Vagina (tissue), 2 donors: ENCODE results near the gene FKBP15.

ENCODE experiments used
- CTCF ChIP-seq, 3 experiments: fragments of 450-650 bp in 2 of 3; fragments of 200-600 bp in 1 of 3; sonication (generic) in 1 of 3; IDR thresholded peaks; one replicate each; pipeline ENCODE4 v1.5.1; 2017 to 2019; ENCODE audit warnings: antibody characterized with exemption in 3 of 3, mild to moderate bottlenecking in 2 of 3, moderate library complexity in 2 of 3
- POLR2A ChIP-seq, 2 donors: fragments of 450-650 bp; IDR thresholded peaks; one replicate each; pipeline ENCODE4 v1.6.1; 2017; ENCODE audit warnings: antibody characterized with exemption in 2 of 2, mild to moderate bottlenecking in 2 of 2, moderate library complexity in 2 of 2
- POLR2AphosphoS5 ChIP-seq, 2 donors: sonication (generic); formaldehyde crosslinking; IDR thresholded peaks; one replicate each; pipeline ENCODE4 v1.9.0; 2017; ENCODE audit warnings: antibody characterized with exemption in 2 of 2, mild to moderate bottlenecking in 2 of 2, low read depth in 1 of 2; ENCODE audit not compliant: insufficient read depth in 1 of 2

- TF ChIP-seq CTCF (IDR thresholded peaks at IDR 0.05) (no peak), POLR2A (IDR thresholded peaks at IDR 0.05) (no peak), POLR2AphosphoS5 (IDR thresholded peaks at IDR 0.05; ENCODE audit: insufficient read depth in 1 of 2, low read depth in 1 of 2) (no peak)
Measured at GRCh38 chr9:113210815-113211214, 10.3 kb downstream of the FKBP15 start.
